ENCODE data around the gene RELN. TPM values are rescaled to one million over a fixed set of nuclear protein-coding genes. Genes with fewer than 3 reads are reported as not detected.

RELN gene
- total RNA-seq, 1 donor from 2014 or later: 5.7 TPM

GRCh38 chr7:103573479-103574058 lies 415.9 kb downstream of the RELN start:
- no peak overlapping the region for H3K27ac Mint-ChIP-seq (ENCODE audit: unreplicated experiment)
- no peaks in the 10 kb centered on the region for H3K27me3 Mint-ChIP-seq (ENCODE audit: unreplicated experiment)
- no peak overlapping the region for H3K4me3 Mint-ChIP-seq (ENCODE audit: unreplicated experiment)
- TF ChIP-seq, protein P1, sequence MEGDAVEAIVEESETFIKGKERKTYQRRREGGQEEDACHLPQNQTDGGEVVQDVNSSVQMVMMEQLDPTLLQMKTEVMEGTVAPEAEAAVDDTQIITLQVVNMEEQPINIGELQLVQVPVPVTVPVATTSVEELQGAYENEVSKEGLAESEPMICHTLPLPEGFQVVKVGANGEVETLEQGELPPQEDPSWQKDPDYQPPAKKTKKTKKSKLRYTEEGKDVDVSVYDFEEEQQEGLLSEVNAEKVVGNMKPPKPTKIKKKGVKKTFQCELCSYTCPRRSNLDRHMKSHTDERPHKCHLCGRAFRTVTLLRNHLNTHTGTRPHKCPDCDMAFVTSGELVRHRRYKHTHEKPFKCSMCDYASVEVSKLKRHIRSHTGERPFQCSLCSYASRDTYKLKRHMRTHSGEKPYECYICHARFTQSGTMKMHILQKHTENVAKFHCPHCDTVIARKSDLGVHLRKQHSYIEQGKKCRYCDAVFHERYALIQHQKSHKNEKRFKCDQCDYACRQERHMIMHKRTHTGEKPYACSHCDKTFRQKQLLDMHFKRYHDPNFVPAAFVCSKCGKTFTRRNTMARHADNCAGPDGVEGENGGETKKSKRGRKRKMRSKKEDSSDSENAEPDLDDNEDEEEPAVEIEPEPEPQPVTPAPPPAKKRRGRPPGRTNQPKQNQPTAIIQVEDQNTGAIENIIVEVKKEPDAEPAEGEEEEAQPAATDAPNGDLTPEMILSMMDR (IDR thresholded peaks at IDR 0.05; ENCODE audit: partially characterized antibody, unreplicated experiment): peak; percentile 88
- H3K9me3 Mint-ChIP-seq (ENCODE audit: unreplicated experiment): no peaks in the 10 kb centered on the region
- H3K36me3 Mint-ChIP-seq (ENCODE audit: unreplicated experiment): no peaks in the 10 kb centered on the region
- H3K4me1 Mint-ChIP-seq (ENCODE audit: low read depth, unreplicated experiment): peaks cover 5% of the 10 kb centered on the region
- no peak for DNase-seq

GRCh38 chr7:103571586-103571985 lies 417.9 kb downstream of the RELN start:
- H3K36me3 Mint-ChIP-seq (ENCODE audit: unreplicated experiment): no peaks in the 10 kb centered on the region
- no peaks in the 10 kb centered on the region for H3K27me3 Mint-ChIP-seq (ENCODE audit: unreplicated experiment)
- H3K9me3 Mint-ChIP-seq (ENCODE audit: unreplicated experiment): no peaks in the 10 kb centered on the region
- no peak overlapping the region for H3K27ac Mint-ChIP-seq (ENCODE audit: unreplicated experiment)
- TF ChIP-seq, protein P1 (IDR thresholded peaks at IDR 0.05; ENCODE audit: partially characterized antibody, unreplicated experiment): no peak
- no peak for DNase-seq
- peaks cover 5% of the 10 kb centered on the region for H3K4me1 Mint-ChIP-seq (ENCODE audit: low read depth, unreplicated experiment)
- H3K4me3 Mint-ChIP-seq (ENCODE audit: unreplicated experiment): no peak overlapping the region

DNA sequence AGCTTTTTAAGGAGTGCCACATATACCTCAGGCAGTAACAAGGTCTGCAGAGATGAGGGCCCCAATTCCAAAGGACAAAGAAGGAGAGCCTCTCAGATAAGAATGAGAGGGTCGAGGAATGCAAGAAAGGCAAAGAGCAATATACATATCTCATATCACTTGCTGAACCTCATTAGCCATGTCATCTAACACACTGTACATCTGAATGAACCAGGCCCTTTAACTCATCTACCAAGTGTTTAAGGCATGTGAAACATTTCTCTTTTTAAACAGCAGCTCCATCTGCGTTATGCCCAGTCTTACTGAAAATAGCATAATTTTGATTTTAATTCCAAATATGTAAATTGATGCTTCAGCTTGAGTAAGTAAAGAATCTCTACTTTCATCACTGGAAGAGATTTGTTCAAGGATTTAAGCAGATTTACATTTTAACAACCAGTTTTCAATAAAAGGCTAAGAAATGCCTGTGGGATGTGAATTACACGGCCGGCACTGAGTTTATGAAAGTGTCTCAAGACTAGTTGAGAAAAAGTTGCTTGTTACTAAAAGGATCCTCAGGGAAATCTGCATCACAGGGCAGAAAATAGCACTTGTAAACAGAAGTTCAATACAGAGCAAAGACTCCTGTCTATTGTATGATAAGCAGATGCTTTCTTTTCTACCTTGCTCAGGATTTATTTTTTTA lies 419.7 kb downstream of the RELN start:
- TF ChIP-seq, protein P1 (IDR thresholded peaks at IDR 0.05; ENCODE audit: partially characterized antibody, unreplicated experiment): no peak
- DNase-seq: no peak
- no peak overlapping the region for H3K27ac Mint-ChIP-seq (ENCODE audit: unreplicated experiment)
- H3K4me3 Mint-ChIP-seq (ENCODE audit: unreplicated experiment): no peak overlapping the region
- H3K4me1 Mint-ChIP-seq (ENCODE audit: low read depth, unreplicated experiment): peaks cover 5% of the 10 kb centered on the region
- no peaks in the 10 kb centered on the region for H3K27me3 Mint-ChIP-seq (ENCODE audit: unreplicated experiment)
- no peaks in the 10 kb centered on the region for H3K9me3 Mint-ChIP-seq (ENCODE audit: unreplicated experiment)
- no peaks in the 10 kb centered on the region for H3K36me3 Mint-ChIP-seq (ENCODE audit: unreplicated experiment)

- no peaks in the 10 kb centered on the region for H3K36me3 Mint-ChIP-seq (ENCODE audit: unreplicated experiment)
These were observed 425.0 kb downstream of the RELN start for GRCh38 chr7:103564416-103564815.

DNA sequence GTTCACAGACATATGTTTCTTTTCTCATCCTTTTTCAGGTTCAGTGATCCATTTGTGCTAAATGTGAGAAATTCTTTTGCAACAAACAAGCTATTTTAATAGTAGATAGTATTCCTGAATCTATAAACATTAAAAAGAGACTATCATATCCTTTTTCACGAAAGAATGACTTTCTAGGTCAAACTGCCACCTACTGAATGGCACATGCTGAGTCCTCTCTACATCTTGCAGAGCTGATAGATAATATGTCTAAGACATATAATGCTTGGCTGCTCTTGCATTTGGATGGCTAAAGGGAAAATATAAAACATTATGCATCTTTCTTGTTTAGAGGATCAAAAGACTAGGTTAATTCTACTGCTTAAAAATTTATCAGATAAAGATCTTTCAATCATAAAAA lies 429.3 kb downstream of the RELN start:
- Mint-ChIP-seq H3K9me3 (ENCODE audit: unreplicated experiment) (no peaks in the 10 kb centered on the region), H3K4me3 (ENCODE audit: unreplicated experiment) (no peak overlapping the region), H3K27me3 (ENCODE audit: unreplicated experiment) (no peaks in the 10 kb centered on the region), H3K36me3 (ENCODE audit: unreplicated experiment) (no peaks in the 10 kb centered on the region), H3K4me1 (ENCODE audit: low read depth, unreplicated experiment) (no peaks in the 10 kb centered on the region), H3K27ac (ENCODE audit: unreplicated experiment) (no peak overlapping the region)
- DNase-seq: no peak
- TF ChIP-seq, protein P1 (IDR thresholded peaks at IDR 0.05; ENCODE audit: partially characterized antibody, unreplicated experiment): no peak

More at GRCh38 chr7:103564416-103564815, 425.0 kb downstream of the RELN start:
- Mint-ChIP-seq H3K27ac (ENCODE audit: unreplicated experiment) (no peak overlapping the region), H3K4me1 (ENCODE audit: low read depth, unreplicated experiment) (no peaks in the 10 kb centered on the region), H3K9me3 (ENCODE audit: unreplicated experiment) (no peaks in the 10 kb centered on the region), H3K27me3 (ENCODE audit: unreplicated experiment) (no peaks in the 10 kb centered on the region), H3K4me3 (ENCODE audit: unreplicated experiment) (no peak overlapping the region)
- TF ChIP-seq, protein P1 (IDR thresholded peaks at IDR 0.05; ENCODE audit: partially characterized antibody, unreplicated experiment): no peak
- DNase-seq: no peak

Data from glutamatergic neuron (in vitro differentiated cells).